Activated naive CD4-positive, alpha-beta T cell treated with anti-CD3 and anti-CD28 coated beads, Interleukin-2, amount 50 U/mL, for 72 hours (primary cell): ENCODE data around the gene CHD1. TPM values are rescaled to one million over a fixed set of nuclear protein-coding genes. Genes with fewer than 3 reads are reported as not detected.

Experiments
- ATAC-seq, 2 donors: fragments of 150-1000 bp; cut with Tn5 transposase; 2 replicates each; pipeline ENCODE4 v1.10.0; 2021; ENCODE audit warnings: mild to moderate bottlenecking in 2 of 2, moderate library complexity in 2 of 2
- DNase-seq, 2 donors: peaks; one replicate each; pipeline ENCODE4 v3.0.0; 2021 to 2022; ENCODE audit warnings: low spot score in 2 of 2
- H3K27ac Mint-ChIP-seq, 2 donors: one replicate each; pipeline ENCODE4 v1.8.0; 2022; ENCODE audit warnings: mild to moderate bottlenecking in 2 of 2, mixed read lengths in 2 of 2
- H3K36me3 Mint-ChIP-seq, 2 donors: one replicate each; pipeline ENCODE4 v1.8.0; 2022; ENCODE audit warnings: mixed read lengths in 2 of 2
- H3K9me3 Mint-ChIP-seq, 2 donors: one replicate each; pipeline ENCODE4 v1.8.0; 2022; ENCODE audit warnings: mixed read lengths in 2 of 2
- total RNA-seq, 2 donors: library from RNA; stranded (reverse); gene quantifications; one replicate each; pipeline ENCODE4 v1.2.3, GENCODE V29; 2022

Gene CHD1
- total RNA-seq, 2 donors from 2014 or later, result 49.9 to 86.0 TPM

DNA sequence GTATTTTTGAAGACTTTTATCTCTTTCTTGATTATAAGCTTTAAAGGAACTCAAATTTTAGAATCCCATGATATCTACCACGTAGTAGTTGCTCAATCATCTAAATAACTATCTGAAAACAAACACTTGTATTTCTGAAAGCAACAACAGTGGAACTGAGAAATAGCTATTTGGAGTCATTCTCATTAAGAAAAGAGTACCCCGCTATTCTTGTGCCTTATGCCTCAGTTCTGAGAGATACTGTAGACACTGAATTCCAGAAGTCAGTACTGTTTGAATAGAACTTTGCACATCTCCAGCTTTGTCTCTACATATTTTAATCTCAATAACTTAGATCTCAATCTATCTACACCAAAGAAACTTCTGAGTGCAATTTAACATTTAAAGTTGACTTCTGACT lies 11.4 kb downstream of the CHD1 start:
- H3K36me3 Mint-ChIP-seq, result peaks cover 11 to 57% of the 10 kb centered on the region in 2 donors
- no peaks in the 10 kb centered on the region for H3K9me3 Mint-ChIP-seq
- DNase-seq, result no peak
- peak overlapping the region; percentile 57 to 86 for H3K27ac Mint-ChIP-seq
- ATAC-seq, result no peak

DNA sequence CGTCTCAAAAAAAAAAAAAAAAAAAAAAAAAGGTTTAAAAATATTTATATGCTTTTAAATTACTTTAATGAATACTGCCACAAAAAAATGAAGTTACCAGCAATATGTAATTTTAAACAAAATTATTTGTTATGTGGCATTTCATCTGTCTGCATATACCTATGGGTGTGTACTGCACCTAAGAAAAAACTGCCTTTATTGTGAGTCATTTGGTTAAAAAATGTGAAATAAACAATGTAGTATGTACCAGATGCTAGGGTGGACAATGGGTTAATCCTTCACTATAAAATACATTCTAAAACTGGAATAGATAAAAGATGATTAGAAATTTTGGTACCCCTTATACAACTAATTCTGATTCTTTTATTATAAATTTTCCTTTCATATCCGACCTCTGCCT lies 12.3 kb downstream of the CHD1 start:
- DNase-seq, result no peak
- H3K36me3 Mint-ChIP-seq, result peaks cover 7 to 50% of the 10 kb centered on the region in 2 donors
- H3K27ac Mint-ChIP-seq, result no peak overlapping the region
- no peak for ATAC-seq
- H3K9me3 Mint-ChIP-seq, result no peaks in the 10 kb centered on the region

DNA sequence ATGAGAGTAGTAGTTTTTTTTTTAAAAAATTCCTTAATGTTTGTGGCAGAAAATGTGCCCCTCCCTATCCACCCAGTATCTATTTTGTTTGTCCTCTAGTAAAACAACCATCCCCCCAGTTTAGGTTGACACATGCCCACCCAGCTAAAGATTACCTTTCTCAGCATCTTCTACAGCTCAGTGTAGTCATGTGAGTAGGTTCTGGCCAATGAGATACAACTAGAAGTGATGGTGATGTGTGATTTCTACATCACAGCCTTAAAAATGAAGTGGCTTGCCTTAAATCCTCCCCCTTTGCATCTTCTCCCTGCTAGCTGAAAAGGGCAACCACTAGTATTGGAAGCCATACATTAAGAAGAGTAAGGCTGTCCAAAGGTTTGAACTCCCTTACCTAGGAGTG lies 14.9 kb downstream of the CHD1 start:
- no peak for ATAC-seq
- Mint-ChIP-seq H3K27ac (no peak overlapping the region), H3K36me3 (peaks cover 6 to 33% of the 10 kb centered on the region in 2 donors)

DNA sequence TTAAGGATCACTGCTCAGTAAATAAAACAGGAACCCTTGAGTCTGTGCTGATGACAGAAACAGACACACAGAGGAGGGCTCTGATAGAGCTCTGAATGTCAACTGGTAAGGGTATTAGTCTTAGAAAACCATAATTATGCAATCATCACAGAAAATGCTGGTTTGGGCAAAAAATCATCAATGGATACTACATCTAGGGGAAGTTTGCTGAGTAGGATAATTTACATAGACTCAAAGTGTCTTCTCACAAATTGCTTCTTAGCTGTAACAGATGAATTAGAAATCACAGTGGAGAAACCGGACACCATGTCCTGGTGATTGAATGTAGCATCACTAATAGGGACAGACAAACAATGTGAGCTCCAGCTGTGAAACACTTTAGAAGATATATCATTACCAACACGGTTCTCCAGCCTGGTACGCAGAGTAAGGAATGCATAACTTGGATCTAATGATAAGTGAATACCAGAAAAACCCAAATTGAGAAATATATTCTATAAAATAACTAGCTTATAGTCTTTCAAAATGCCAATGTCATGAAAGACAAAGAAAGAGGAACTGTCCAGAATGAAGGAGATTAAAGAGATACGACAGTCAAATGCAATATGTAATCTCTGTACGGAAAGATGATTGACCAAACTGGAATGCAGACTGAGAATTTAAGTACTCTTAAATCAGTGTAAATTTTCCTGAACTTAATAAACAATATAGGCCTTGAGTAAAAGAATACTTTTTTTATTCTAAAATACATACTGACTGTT lies 17.3 kb downstream of the CHD1 start:
- Mint-ChIP-seq H3K36me3 (peaks cover 0 to 14% of the 10 kb centered on the region in 2 donors), H3K9me3 (no peaks in the 10 kb centered on the region), H3K27ac (no peak overlapping the region)
- ATAC-seq (peak; percentile 41 to 63), DNase-seq (no peak)

More for the DNA sequence above, 14.9 kb downstream of the CHD1 start:
- DNase-seq, result no peak
- no peaks in the 10 kb centered on the region for H3K9me3 Mint-ChIP-seq

DNA sequence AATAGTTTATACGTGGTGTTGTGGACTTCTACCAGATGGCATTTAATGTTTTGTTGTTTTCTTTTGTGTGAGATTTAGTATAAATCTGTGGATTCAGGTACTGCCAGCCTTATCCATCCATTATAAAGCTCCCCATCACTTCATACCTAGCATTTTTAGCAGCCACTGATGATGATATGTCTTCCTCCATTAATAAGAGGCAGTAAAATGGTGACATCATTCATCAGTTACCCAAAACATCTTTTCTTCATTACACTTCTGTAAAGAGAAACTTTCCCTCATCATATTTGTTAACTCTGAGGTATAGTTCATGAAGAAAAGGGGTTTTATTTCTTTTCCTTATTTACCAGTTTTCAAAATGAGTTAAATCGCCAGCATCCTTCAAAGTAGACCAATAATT lies 19.4 kb downstream of the CHD1 start:
- DNase-seq (no peak), ATAC-seq (no peak)
- H3K36me3 Mint-ChIP-seq, result peaks cover 0 to 13% of the 10 kb centered on the region in 2 donors
- no peaks in the 10 kb centered on the region for H3K9me3 Mint-ChIP-seq
- no peak overlapping the region for H3K27ac Mint-ChIP-seq

DNA sequence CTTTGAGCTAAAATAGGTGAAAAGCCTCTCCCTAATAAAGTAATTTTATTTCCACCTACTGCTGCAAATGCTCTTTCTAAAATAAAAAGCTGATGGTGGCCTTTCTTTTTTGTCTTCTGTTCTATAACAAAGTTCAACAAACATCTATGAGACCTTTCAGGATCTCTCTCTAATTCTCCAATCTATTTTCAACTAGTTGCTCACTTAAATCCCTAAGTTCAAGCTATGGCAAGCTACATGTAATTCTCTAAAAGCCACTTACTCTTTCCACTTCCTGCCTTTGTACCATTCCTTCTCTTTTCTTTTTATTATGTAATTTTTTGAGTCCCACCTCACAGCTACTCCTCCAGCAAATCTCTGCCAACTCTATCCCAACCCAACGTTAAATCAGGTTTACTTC lies 20.9 kb downstream of the CHD1 start:
- Mint-ChIP-seq H3K36me3 (peaks cover 0 to 6% of the 10 kb centered on the region in 2 donors), H3K27ac (peak overlapping the region in 1 of 2 donors; percentile 7), H3K9me3 (no peaks in the 10 kb centered on the region)
- no peak for ATAC-seq
- DNase-seq, result no peak

DNA sequence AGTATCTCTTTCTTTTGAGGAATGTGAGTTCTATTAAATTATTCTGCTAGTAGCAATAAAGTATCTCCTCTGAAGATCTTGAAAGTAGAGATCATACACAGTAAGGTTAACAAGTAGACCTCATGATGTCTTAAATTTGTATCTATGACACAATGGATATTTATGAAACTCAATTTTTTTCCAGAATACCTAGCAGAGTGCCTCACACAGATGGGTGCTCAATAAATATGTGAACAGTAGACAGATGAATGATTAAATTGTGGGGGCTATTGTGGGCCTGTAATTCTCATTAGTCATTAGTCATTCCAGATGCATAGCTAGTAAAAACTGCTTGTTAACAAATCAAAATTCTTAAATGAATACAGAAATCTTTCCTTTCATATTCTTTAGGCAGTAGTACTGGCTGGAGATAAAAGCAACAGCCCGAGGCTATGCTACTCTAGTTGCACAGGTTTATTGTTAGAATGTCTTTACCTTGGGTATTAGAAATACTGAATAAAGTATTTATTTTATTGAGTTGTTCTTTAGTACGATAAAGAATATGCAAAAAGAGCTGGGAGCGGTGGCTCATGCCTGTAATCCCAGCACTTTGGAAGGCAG lies 22.0 kb downstream of the CHD1 start:
- no peak for DNase-seq
- H3K27ac Mint-ChIP-seq, result peak overlapping the region in 1 of 2 donors; percentile 68
- H3K36me3 Mint-ChIP-seq, result peaks cover 0 to 6% of the 10 kb centered on the region in 2 donors
- ATAC-seq, result peak in 1 of 2 donors; percentile 35
- H3K9me3 Mint-ChIP-seq, result no peaks in the 10 kb centered on the region

DNA sequence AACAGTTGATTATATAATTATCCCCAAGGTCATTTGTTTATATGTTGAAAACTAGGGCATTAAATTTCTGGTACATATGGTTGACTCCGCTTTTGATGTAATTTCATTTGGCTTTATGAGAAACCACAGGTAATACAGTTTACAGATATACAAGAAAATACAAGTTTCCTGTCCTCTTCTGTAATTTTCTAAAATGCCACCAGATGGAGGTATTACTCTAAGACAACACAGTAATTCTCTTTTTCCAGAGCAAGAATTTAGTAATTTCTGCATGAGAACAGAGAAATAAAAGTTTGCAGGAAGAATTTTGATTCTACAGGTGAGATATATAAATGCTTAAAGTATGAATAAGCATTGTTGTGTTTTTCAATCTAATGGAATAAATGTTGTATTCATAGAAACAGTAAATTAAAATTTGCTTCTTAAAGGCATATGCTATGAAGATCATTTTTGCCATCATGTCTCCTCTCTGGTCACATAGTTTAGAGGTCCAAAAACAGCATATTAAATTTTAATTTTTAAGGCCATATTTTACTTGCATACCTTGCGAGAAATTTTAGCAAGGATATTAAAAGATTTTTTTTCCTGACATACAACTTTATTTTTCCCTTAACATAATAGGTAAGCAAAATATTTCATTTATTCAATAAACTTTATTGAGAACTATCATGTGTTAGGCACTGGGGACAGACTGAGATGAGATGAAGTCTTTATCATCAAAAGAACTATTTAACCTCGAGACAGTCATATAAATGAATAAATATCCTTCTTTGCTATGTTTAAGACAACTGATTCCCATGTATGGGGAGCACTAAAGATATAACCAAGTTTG lies 22.7 kb downstream of the CHD1 start:
- no peak for ATAC-seq
- H3K27ac Mint-ChIP-seq, result no peak overlapping the region
- H3K36me3 Mint-ChIP-seq, result peaks cover under 1 to 9% of the 10 kb centered on the region in 2 donors
- H3K9me3 Mint-ChIP-seq, result no peaks in the 10 kb centered on the region
- DNase-seq, result no peak

DNA sequence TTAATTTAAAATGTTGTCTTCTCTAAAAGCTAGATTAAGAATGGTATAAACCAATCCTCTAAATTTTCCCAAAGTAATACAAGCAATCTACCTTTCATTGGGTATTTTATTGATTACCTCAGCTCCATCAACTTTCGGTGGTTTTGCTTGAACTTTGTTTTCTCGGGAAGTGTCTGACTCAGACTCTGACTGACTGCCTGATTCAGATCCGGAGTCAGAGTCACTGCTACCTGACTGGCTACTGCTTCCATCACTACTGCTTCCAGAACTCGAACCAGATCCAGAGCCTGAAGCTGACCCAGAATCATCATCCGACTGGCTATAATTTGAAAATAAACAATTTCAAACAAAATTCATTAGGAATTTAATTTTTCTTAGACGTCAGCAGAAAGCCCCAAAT lies 24.0 kb downstream of the CHD1 start:
- H3K9me3 Mint-ChIP-seq, result no peaks in the 10 kb centered on the region
- peak; percentile 38 to 81 for ATAC-seq
- H3K36me3 Mint-ChIP-seq, result peaks cover 6 to 9% of the 10 kb centered on the region in 2 donors
- H3K27ac Mint-ChIP-seq, result peak overlapping the region in 1 of 2 donors; percentile 62
- no peak for DNase-seq

DNA sequence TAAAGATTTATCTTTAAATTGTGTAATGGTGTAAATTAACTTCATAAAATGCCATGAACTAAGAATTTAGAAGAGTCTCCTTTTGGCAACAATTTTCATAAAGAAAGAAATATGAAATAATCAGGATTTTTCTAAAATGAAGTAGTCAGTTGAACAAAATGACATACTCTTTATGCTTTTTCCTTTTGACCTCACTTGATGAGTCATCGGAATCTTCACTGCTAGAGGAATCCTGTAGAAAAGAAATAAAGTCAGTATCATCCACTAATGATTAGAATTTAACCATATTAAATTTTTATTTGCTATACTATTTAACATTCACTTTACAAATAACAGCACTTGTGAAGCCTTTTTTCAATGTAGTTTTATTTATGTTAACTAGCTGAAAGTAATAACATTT lies 26.1 kb downstream of the CHD1 start:
- Mint-ChIP-seq H3K9me3 (no peaks in the 10 kb centered on the region), H3K36me3 (peaks cover 6 to 18% of the 10 kb centered on the region in 2 donors), H3K27ac (no peak overlapping the region)
- ATAC-seq (no peak), DNase-seq (no peak)

DNA sequence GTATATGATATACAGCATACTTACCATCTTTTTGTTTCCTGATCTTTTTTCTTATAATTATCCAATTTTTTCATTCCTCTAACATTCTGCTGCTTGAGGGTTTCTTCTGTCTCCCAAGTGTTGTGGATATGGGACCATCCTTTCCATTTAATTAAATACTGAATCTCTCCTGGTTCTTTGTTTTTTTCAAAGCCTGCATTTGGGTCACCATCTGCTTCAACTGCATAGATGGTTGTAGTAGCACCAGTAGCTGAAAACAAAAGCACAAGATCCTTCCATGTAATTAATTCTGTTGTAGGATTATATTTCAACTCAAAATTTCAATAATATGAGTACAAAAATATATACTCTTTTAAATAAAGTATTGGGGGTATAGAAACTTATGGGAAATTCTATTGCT lies 29.4 kb downstream of the CHD1 start:
- ATAC-seq, result no peak

DNA sequence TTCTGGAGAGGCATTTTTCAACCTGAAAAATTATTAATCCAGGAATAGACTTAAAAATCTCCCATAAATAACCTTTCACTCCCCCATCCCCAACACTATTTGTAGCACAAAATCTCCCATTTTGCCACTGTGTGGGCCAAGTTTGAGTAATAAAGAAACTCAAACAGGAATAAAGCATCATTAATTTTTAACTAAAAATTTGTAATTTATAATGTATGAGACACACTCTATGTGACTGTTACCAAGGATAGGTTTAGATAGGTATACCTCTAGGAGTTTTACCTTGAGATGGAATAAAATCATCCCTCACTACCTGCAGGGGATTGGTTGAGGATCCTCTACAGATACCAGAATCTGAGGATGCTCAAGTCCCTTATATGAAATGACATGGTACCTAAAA lies 30.1 kb downstream of the CHD1 start:
- no peak for DNase-seq
- H3K27ac Mint-ChIP-seq, result peak overlapping the region in 1 of 2 donors; percentile 81
- no peaks in the 10 kb centered on the region for H3K9me3 Mint-ChIP-seq
- ATAC-seq, result no peak
- peaks cover 6 to 18% of the 10 kb centered on the region in 2 donors for H3K36me3 Mint-ChIP-seq

More for the DNA sequence above, 29.4 kb downstream of the CHD1 start:
- Mint-ChIP-seq H3K36me3 (peaks cover 6 to 18% of the 10 kb centered on the region in 2 donors), H3K9me3 (no peaks in the 10 kb centered on the region), H3K27ac (no peak overlapping the region)
- DNase-seq, result no peak

DNA sequence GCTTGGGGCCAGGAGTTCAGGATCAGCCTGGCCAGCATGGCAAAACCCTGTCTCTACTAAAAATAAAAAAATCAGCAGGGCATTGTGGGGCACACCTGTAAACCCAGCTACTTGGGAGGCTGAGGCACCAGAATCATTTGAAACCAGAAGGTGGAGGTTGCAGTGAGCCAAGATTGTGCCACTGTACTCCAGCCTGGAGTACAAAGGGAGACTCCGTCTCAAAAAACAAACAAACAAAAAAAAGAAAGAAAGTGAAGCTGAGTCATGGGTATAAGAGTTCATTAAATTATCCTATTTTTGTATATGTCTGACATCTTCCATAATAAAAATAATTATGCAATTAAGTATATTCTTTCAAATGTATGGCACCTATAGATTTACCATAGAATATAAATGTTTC lies 37.2 kb downstream of the CHD1 start:
- Mint-ChIP-seq H3K36me3 (peaks cover 0 to 5% of the 10 kb centered on the region in 2 donors), H3K9me3 (no peaks in the 10 kb centered on the region), H3K27ac (no peak overlapping the region)
- ATAC-seq (no peak), DNase-seq (no peak)

DNA sequence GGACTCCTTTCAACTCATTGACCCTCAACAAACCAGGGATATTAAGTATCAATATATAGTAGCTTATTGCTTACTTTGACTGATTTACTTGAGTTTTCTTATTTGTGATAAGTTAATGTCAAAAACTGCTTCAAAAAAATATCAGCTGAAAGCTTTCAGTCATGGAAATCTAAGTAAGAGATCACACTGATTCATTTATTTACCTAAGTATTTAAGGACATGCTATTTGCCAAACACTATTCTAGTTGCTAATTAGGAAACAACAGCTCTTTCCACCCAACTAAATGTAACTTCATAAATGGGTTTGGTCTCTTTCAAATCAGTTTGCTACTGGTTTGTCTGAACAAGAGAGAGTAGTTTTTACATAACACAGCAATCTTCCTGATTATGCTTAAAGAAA lies 48.2 kb downstream of the CHD1 start:
- DNase-seq, result no peak
- ATAC-seq, result no peak
- Mint-ChIP-seq H3K9me3 (no peaks in the 10 kb centered on the region), H3K36me3 (peaks cover 13 to 40% of the 10 kb centered on the region in 2 donors), H3K27ac (peak overlapping the region in 1 of 2 donors; percentile 44)

DNA sequence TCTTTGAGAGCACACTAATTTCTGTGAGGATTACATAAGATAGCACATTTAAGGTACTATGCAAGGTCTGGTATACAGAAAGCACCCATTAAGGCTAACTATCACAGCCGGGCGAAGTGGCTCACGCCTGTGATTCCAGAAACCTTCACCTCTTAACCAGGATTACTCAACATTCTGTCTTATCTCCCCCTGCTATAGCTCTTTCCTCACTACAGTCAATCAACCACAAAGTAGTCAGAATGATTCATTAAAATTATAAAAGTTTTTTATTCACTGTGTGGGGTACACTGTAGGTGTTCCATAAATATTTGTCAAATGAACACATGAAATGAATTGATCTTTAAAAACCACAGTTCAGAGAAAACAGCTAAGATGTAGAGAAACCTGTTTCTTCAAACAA lies 48.7 kb downstream of the CHD1 start:
- no peak for DNase-seq
- Mint-ChIP-seq H3K9me3 (no peaks in the 10 kb centered on the region), H3K27ac (no peak overlapping the region), H3K36me3 (peaks cover 13 to 40% of the 10 kb centered on the region in 2 donors)
- peak; percentile 77 to 90 for ATAC-seq

DNA sequence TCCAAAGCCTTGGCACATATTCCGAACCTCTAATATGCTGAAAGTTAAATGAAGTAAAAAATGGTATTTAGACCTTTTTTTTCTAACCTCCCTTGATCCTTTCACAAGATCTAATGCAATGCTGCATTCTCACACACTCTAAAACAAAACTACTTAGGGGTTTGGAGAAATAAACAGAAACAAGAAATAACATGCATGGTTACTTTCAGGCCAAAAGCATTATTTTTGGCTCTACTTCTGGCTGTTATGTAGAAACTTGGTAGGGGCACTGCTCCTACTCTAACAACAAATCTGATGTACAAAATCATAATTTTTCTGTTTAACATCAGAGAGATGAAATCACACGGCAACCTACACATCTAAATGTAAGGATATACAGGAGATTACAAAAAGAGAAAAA lies 51.2 kb downstream of the CHD1 start:
- peak overlapping the region in 1 of 2 donors; percentile 1 for H3K27ac Mint-ChIP-seq
- no peaks in the 10 kb centered on the region for H3K9me3 Mint-ChIP-seq
- no peak for ATAC-seq
- H3K36me3 Mint-ChIP-seq, result peaks cover 13 to 39% of the 10 kb centered on the region in 2 donors
- DNase-seq, result no peak

DNA sequence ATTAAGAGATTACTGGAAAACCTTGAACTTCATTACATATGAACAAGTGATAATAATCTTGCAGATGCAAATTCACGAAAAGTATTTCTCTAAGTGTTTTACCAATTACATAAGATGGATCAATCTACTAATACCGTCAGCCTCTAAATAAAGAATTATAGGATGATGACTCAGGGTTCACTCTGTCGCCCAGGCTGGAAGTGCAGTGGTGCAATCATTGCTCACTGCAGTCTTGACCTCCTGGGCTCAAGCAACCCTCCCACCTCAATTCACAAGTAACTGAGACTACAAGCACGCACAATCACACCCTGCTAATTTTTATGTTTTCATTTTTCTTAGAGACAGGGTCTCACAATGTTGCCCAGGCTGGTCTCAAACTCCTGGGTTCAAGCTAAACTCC lies 56.1 kb downstream of the CHD1 start:
- Mint-ChIP-seq H3K9me3 (no peaks in the 10 kb centered on the region), H3K27ac (no peak overlapping the region), H3K36me3 (peaks cover 6 to 13% of the 10 kb centered on the region in 2 donors)
- ATAC-seq, result no peak
- DNase-seq, result no peak
